Measurements from ENCODE around the gene GLIPR1.
"Not testable (repeated sequence)": the region's sequence is repeated elsewhere in the genome, so short reads cannot be mapped to it uniquely, and the experiment has no call there.

The GLIPR1 gene

DNA sequence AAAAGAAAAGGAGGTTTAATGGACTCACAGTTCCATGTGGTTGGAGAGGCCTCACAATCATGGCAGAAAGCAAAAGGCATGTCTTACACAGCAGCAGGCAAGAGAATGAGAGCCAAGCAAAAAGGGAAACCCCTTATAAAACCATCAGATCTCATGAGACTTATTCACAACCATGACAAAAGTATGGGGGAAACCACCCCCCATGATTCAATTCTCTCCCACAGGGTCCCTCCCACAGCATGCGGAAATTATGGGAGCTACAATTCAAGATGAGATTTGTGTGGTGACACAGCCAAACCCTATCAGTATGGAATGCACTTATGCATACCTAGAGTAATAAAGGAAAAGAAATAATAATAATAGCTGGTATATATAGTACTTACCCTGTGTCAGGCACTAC lies 4.5 kb upstream of the GLIPR1 start:
- DNase-seq = no peak

DNA sequence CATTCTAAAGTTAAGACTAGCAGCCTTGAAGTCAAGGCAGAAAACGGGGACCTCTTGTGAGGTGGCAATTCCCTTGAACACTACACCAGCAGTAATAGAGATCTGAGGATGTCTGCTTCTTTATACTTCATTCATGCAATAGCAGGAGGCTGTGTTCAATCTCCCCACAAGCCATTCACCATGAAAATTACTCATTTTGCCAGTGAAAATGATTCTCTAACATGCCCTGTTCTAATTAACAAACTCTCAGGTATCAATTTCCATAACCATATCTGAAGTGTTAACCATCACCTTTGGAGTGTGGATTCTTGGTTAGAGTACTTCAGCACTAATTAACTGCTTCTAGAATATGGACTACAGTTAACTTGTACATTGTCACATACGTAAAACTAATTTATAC lies 3.4 kb upstream of the GLIPR1 start:
- DNase-seq = no peak

DNA sequence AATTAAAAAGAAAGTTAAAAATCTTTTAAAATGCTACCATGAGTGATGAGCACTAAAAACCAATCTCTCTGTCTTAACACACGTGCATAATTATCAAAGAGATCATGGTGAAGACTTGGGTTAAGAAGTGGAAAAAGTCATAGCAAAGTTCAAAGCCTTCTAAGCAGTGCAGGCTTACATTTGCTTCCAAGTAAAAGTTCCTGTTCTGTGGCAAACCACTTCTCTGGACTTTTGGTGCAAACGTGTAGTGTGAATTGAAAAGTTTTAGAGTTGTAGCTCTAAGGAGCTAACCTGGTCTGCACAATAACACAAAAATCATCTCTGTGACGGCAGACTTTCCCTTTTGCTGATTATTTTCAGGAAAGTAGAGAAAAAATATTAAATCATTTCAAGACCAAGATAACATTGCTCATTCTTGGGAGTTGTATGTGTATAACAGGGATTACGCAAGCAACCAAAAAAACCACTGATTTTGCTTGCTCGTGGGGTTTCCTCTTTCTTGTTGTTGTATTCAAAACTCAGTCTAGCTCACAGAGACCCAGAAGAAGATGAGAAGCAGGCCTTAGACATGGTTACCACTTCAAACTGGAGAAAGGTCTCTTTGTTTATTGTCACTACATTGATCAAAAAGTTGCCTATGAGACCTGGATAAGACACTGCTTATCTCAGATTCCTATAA lies 2.3 kb upstream of the GLIPR1 start:
- DNase-seq = peak; percentile 62 to 69

DNA sequence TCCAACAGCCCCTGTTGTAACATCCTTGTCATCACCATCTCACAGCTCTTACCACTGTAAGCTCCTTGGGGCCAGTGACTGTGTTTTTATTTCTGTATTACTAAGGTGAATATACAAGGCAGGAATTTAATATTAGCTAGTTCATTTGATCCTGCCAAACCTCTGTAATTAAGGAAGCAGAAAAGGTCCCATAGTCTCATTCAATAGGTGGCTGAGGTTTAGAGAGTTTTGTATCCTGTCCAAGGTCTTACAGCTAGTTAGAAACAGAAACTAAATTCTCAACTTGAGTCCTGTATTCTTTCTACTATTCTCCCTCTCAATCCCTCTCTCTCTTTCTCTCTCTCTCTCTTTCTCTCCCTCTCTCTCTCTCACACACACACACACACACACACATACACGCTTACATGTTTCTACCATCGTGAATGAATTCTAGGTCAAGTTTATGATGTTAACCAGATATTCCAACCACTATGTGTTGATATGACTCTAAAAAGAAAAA lies 543 bp upstream of the GLIPR1 start:
- DNase-seq = peak in 1 of 2 donors; percentile 42

DNA sequence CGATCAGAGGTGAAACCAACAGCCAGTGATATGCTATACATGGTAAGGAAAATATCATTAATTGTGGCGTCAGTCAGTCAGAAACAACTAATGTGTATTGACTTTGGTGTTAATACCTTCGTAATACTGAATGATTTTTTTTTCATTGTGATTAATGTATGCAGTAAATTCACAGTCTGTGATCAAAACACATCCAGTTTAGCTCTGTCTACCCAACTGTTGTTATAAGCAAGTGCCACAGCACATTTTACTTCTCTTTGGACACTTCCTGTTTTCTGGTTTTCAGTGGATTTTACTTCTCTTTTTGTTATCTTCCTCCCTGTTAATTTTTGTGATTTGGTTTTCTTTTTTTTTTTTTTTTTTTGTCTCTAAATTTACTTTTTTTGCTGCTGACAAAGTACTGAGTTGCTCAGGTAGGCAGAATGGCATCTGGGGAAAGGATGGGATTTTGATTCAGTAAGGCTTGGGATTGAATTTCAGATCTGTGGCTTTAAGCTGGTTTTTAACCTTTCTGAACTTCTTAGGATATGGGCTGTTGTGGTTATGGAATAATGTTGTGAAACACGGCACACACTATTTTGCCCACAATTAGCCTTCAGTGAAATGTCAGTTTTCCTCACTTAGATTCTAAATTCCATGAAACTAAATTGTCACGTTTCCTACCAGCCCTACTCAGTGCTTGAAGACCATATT lies 604 bp downstream of the GLIPR1 start:
- DNase-seq = no peak

DNA sequence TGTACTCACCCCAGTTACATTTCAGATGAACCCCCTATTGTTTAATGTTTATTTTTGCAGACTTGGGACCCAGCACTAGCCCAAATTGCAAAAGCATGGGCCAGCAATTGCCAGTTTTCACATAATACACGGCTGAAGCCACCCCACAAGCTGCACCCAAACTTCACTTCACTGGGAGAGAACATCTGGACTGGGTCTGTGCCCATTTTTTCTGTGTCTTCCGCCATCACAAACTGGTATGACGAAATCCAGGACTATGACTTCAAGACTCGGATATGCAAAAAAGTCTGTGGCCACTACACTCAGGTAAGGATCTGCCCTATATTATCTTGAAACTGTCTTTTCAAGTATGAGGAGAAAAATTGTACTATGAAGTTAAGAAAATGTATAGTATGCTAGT lies 1.2 kb downstream of the GLIPR1 start:
- peak; percentile 17 to 49 for DNase-seq

DNA sequence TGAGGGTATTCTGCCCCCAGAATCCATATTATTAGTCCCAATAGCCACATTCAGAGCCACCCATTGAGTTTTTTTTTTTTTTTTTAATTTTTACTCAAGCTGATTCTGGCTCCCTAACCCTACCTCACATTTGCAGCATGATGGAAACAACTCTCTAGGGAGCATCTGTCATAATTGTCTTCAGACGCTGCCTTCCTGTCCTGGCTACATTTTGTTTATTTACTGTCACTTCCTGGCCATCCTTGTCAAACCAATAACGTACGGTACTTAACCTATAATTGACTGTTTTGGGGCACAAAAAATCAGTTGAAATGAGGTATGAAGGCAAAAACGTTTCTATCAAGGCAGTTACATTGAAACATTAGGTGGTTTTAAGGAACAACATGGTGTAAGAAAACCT lies 2.1 kb downstream of the GLIPR1 start:
- peak; percentile 44 to 70 for DNase-seq

DNA sequence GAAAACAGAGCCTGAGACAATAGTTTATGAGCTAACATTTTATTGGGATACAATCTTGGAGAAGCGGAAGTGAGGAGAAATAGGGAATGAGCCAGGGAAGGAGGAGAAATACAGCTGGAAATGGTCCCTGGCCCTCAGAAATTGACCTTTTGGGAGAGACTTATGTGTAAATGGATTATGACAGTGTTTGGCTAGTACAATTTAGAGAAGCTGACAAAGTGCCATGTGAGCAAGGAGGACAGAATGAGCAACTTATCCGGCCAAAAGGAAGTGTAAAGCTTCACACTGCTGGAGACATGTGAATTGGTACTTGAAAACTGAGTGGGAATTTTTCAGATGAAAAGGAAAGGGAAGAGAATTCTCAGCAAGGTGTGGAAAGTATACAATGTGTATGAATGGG lies 2.9 kb downstream of the GLIPR1 start:
- DNase-seq = no peak

DNA sequence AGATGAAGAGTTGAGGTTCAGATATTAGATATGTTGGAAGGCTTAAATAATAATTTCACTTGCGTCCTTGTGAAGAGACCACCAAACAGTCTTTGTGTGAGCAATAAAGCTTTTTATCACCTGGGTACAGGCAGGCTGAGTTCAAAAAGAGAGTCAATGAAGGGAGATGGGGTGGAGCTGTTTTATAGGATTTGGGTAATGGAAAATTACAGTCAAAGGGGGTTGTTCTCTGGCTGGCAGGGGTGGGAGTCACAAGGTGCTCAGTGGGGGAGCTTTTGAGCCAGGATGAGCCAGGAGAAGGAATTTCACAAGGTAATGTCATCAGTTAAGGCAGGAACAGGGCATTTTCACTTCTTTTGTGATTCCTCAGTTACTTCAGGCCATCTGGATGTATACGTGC lies 3.9 kb downstream of the GLIPR1 start:
- not testable (repeated sequence) for DNase-seq

DNA sequence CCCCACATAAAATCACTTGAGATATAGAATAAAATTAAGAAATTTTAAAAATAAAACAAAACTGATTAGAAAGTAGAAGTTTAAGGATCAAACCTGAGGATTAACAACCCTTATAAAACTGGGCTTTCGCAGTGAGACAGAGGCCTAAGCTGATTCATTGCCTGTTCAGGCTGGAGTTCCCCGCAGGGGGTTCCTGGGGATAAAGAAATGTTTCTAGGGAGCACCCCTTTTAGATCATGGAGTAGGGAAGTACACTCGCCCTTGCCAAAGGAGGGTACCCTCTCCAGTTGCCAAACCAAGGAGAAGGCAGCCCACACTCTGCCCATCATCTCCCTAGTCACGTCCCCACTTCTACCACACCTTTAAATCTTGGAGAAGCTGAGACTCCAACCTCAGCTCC lies 6.8 kb downstream of the GLIPR1 start:
- DNase-seq = no peak

DNA sequence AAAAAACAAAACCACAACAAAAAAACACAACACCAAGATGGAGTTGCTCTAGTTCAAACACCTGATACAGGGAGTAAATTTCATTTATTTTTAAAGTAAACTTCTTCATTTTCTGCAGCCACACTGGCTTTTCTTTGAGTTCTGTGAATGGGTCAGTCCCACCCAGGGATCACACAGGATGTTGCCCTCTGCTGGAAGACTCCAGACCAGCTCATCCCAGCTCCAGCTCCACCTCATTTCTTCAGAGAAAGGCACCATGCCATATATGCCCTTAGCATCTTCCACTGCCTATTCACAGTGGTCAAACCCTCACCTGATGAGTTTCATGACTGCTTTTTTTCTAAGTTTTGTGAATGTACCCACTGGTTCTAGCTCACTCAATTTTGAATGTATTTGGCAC lies 8.0 kb downstream of the GLIPR1 start:
- DNase-seq = peak in 1 of 2 donors; percentile 33

DNA sequence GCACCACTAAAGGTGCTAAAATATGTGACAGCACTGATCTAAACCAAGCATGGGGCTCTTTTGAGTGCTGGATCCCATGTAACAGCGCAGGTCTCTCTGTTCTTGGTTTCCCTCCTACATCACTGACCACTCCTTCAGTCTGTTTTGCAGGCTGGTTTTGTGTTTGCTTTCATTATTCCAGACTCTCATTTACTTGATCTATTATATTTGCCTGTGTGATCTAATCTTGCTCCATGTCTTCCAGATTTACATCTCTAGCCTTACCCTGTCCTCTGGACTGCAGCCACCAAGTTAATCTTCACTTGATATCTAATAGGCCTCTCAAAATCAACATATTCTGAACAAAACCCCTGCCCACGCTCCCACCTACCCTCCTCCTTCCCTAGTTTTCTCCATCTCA lies 8.6 kb downstream of the GLIPR1 start:
- no peak for DNase-seq

DNA sequence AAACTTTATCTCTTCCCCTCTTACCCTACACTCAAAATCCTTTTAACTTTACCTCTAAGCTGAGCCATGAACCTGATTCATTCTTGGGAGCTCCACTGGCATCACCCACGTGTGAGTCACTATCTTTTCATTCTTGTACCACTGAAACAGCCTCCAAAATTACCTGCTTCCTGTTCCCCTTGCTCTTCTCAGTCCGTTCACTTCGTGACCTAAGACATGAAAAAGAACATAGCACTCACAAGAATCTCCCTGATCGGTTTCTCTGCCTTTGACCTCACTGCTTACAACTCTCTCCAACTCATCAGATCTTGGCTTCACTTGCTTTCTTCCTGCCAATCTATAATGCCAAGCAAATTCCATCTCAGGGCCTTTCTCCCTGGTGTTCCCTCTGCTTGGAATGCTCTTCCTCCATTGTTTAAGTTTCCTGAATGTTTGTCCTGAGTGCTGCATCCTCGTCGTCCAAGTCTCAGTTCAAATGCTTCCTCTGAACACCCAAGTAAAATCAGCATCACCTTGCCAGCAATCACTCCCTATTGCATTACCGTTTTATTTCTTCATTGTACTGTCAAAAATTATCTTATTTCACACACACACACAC lies 9.2 kb downstream of the GLIPR1 start:
- no peak for DNase-seq

DNA sequence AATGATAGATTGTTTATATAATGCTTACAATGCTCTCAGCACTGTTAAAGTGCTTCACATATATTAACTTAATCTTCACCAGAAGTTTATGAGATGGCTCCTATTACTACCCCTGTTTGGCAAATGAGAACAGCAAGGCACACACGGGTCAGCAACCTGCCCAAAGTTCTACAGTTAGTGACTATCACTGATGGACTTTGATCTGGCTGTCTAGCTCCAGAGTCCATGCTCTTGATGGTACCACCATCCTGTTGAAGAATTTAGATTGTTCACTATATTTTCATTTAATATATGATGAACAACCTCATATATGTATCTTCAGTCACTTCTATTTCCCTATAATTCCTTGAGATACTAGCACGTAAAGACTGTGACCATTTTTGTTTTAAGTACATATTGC lies 10.6 kb downstream of the GLIPR1 start:
- no peak for DNase-seq

DNA sequence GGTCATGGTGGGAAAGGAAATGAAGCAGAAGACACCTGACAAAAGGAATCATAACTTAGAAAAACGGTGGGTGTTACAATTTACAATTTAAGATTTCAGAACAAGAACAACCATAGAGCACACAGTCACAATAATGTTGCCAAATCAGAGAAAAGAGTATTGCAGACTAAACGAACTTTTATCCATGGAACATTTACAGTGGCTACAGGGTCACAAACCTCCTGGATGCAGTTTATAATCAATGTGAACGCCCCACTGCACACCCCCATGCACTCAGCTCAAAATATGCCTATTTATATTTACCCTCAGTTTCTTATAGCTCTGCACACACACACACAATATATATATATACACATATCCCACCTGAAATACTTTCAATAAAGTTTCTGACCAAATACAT lies 22.9 kb downstream of the GLIPR1 start:
- no peak for DNase-seq

DNA sequence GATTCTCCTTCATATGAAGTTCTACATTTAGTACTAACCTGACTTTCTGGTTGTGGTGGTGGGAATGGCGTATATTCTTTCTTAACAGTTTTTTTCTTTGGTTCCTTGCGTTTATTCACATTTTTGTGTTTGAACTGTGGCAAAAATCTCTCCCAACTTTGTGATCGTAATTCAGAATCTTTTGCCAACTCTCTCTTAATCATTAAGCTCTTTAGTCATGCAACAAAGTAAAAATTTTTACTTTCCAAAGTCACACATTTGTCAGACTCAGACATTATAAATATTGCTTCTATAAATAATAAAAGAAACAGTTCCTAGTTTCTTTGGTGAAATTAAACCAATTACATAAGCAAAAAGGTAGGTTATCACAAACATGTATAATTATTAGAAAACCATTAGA lies 23.3 kb downstream of the GLIPR1 start:
- DNase-seq = no peak

DNA sequence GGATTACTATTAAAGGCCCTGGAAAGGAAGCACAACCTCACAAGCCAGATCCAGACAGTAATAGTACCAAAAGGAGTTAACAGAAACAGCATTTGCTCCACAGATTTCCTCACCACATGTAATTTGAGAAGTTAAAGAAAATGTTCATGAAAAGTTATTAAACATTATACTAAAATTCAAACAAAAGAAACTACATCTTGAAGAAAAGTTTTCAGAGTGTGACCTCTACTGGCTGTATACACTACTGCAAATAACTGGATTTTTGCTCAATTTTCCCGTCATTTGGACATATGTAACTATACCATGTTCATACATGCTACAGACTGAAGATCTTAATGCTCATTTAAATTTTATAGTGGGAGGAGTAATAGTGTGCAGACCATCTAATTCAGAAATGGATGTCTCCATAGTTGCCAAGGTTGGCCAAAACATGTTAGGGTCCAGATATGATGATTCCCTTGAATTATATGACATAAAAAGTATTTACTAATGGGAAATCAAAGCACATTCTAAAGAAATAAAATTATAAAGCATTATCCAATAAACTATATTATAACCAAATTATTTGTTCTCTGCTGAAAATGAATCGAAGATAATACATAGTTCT lies 25.3 kb downstream of the GLIPR1 start:
- DNase-seq = peak in 1 of 2 donors; percentile 45

DNA sequence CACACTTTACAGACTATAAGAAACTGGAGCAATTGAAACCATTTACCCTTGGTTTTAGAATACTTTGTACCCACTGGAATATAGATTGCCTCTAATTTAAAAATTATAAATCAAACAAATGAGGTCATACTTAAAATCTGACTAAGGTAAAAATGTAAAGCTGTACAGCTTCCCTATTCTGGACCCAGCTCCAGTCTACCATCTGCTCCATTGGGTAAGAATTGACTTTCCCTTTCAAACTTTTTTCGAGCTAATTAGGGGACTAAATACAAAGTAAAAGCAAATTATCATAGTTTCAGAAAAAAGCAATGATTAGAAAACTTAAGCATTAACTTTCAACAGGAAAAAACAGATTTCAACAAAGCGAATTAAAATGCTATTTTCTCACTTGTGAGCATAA lies 26.5 kb downstream of the GLIPR1 start:
- DNase-seq = no peak

DNA sequence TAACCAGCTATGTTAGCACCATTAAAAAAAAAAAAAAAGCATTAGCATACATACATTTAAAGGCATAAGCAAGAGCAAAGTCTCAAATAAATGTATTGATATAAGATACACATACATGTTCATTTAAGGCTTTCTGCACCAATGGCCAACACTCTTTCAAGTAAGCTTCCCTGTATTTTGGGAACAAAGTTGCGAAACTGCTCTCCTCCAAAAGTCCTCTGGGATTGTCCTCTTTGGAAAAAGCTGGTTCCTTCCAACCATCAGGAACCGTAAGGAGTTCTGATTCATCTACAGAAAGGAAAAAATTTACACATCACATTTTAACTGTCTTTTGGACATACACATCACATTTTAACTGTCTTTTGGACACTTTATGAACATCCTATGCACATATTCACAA lies 27.6 kb downstream of the GLIPR1 start:
- DNase-seq = no peak

DNA sequence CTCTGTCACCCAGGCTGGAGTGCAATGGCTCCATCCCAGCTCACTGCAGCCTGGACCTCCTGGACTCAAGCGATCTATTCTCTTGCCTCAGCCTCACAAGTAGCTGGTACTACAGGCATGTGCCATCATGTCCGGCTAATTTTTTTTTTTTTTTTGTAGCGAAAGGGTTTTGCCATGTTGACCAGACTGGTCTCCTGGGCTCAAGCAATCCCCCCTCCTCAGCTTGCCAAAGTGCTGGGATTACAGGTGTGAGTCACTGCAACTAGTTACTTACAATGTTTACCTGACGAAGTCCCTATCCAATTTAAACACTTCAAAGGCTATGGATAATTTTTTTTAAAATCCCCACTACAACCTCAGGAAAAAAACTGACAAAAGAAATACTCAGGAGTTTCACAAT lies 29.1 kb downstream of the GLIPR1 start:
- DNase-seq = no peak

DNA sequence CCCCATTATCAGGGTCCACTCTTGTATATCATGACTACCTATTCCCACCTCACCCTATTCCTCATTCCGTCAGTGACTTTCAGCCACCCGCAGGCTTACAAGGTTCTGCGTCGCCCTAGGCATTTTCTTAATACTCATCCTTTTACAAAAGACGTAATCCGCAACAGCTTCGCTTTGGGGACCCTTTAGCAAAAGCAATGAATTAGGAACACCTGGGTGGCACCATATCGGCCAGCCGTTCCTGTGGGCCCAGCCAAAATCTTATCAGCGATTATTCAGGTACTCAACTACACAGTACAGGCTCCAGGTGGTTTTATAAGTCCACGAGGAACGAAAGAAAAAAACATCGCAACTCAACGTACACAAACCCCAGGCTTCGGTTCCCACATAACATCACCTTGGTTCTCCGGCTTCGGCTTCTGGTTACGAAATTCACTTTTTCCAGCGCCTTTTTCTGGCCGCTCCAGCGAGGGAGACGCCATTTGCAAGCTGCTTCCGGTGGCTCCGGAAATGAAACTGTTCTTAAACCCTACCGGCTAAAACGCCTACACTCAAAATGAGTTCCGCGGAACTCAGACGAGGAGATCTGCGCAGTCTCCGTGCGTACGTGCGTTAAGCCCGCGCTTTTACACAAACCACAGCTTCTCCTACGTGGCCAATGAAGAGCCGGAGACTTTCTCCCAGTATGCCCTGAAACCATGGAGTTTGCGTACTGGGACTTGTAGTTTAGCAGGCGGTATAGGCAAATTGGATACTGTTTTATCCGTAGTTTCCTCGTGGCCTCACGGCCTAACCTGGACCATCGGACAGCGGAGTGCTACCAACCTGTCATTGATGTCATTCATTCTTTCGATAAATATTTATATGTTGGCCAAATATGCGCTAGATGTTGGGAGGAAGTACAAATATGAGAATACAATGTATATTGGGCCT lies 30.8 kb downstream of the GLIPR1 start, which contains the start of gene KRR1:
TSS of gene KRR1 (minus strand) at position 494 of the 933 bp plus-strand sequence. CDS start at position 482, 12 bp downstream.
- DNase-seq = peak; percentile 93

DNA sequence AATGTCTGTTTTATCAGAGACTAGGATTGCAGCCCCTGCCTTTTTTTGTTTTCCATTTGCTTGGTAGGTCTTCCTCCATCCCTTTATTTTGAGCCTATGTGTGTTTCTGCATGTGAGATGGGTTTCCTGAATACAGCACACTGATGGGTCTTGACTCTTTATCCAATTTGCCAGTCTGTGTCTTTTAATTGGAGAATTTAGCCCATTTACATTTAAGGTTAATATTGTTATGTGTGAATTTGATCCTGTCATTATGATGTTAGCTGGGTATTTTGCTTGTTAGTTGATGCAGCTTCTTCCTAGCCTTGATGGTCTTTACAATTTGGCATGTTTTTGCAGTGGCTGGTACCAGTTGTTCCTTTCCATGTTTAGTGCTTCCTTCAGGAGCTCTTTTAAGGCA lies 40.7 kb downstream of the GLIPR1 start:
- DNase-seq = not testable (repeated sequence)

Data from CD4-positive, alpha-beta T cell treated with Interleukin-1 beta for 1 hour (primary cell).